SKM-1 (cell line): ENCODE data around the gene SLC12A6.
"Not testable (repeated sequence)": the region's sequence is repeated elsewhere in the genome, so short reads cannot be mapped to it uniquely, and the experiment has no call there.

Experiments
- DNase-seq: peaks from one replicate; lab custom pipeline; 2025; ENCODE audit not compliant: unreplicated experiment; lab: John Stamatoyannopoulos, UW

Gene SLC12A6

DNA sequence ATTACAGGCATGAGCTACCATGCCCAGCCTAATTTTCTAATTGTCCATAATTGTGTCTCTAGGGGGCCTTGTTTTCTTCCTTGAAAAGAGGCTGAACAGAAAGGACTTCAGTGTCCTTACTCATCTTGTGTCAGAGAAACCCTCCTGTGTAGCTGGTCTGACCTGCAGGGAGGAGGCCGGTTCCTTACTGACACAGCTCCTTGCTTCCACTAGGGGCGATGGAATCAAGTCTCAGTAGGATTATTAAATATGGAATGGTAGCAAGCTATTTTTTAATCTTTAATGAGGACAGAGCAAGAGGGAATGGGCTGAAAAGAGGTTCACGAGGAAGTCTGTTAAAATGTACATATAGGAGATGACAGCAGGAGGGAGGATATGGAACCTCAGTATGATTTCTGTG, 20.8 kb upstream of the SLC12A6 start:
- no peak for DNase-seq

DNA sequence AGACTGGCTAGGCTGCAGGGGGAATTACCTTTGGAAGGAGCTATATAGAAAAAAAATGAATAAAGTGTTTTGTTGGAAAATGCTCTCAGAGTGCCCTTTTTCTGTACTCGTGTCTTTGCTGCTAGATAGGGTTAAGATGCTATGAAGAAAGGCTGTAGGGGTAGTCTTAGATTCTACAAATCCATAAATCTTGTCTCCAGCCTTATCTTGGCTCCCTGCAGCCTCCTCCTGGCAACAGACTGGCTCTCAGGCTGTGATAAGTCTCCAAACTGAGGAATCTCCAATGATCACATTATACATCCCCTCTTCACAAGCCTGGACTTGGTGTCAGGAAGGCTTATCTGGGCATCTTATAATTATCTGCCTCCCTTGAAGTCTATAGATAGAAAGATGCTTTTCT, 20.1 kb upstream of the SLC12A6 start:
- DNase-seq: no peak

DNA sequence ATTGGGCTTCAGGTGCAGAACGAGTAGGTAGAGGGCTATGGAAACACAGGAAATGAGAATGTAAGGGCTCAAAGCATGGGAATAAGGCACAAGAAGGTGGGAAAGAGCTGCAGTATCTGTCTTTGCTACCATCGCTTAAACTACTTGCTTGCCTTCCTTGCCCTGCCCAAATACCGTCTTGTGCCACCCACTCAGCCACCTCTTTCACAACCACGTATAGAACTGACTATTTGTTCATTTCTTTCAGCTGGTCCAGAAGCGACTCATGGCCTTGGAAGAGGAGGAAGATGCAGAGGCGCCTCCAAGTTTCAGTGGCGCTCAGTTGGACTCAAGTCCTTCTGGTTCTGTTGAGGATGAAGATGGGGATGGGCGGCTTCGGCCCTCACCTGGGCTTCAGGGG, 17.7 kb upstream of the SLC12A6 start:
- no peak for DNase-seq

DNA sequence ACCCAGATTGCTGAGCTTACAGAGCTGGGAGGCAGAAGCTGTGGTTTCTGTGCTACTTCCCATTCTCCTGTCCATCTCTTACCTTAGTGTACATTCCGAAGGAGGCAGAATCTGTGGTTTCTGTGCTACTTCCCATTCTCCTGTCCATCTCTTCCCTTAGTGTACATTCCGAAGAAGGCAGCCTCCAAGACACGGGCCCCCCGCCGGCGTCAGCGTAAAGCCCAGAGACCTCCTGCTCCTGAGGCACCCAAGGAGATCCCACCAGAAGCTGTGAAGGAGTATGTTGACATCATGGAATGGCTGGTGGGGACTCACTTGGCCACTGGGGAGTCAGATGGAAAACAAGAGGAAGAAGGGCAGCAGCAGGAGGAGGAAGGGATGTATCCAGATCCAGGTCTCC, 16.7 kb upstream of the SLC12A6 start:
- DNase-seq: no peak

DNA sequence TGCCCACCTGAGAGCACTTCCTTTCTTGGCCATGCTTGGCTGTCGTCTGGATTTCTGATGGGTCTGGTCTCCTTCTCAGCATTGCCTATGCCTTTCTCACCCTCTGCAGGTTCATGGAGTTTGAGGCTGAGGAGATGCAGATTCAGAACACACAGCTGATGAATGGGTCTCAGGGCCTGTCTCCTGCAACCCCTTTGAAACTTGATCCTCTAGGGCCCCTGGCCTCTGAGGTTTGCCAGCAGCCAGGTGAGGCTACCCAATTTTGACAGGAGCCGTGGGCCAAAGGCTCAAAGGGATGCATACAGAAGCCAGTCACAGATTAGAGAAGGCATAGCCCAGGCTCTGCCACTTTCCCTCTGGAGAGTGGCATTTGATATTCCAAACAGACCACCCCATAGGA, 16.0 kb upstream of the SLC12A6 start:
- no peak for DNase-seq

DNA sequence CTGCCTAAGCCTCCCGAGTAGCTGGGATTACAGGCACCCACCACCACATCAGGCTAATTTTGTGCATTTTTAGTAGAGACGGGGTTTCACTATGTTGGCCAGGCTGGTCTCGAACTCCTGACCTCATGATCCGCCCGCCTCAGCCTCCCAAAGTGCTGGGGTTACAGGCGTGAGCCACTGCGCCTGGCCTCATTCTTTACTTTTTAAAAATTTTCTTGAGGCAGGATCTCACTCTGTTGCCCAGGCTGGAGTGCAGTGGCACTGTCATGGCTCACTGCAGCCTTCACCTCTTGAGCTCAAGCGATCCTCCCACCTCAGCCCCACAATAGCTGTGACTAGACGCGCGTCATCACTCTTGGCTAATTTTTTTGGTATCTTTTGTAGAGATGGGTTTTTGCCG, 15.4 kb upstream of the SLC12A6 start:
- not testable (repeated sequence) for DNase-seq

DNA sequence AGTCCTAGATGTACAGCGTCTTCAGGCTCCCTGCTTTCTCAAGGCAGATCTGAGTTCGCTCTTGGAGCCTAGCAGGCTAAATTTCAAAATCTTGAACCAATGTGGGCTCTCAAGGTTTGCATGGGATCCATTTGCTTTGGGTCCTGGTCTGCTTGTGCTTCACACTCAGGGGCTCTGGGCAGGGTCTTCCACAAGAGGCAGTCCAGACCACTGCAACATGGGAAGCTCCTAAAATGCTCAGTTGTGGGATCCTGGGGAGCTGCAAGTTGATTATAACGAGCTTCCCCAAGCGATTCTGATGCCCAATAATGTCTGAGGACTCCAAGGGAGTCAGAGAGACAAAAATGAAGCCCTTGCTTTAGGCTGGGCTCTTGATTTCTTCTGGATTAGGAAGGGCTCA, 12.2 kb upstream of the SLC12A6 start:
- no peak for DNase-seq

DNA sequence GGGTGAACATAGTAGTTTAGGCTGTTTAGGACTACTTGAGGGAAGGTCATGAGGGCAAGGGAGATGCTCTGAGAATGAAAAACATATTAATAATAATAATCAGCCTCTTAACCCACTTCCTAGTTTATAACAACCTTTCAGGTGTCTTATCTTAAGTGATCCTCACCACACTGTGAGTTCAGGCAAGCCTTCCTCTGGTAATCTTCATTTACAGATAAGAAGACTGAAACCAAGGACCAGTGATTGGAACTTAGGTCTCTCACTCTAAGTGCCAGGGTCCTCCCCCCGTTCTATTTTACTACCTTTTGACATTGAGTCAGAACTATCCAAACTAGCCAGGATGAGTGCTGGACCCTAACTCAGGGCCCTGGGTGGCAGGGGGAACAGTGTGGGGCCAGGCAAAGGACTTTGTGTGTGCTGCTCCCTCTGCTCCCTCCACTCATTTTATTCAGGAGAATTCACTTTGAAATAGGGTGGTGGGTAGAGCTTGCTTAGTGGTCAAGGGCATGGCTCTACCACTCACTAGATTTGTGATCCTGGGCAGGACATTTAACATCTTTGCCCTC, 11.2 kb upstream of the SLC12A6 start:
- DNase-seq: no peak

DNA sequence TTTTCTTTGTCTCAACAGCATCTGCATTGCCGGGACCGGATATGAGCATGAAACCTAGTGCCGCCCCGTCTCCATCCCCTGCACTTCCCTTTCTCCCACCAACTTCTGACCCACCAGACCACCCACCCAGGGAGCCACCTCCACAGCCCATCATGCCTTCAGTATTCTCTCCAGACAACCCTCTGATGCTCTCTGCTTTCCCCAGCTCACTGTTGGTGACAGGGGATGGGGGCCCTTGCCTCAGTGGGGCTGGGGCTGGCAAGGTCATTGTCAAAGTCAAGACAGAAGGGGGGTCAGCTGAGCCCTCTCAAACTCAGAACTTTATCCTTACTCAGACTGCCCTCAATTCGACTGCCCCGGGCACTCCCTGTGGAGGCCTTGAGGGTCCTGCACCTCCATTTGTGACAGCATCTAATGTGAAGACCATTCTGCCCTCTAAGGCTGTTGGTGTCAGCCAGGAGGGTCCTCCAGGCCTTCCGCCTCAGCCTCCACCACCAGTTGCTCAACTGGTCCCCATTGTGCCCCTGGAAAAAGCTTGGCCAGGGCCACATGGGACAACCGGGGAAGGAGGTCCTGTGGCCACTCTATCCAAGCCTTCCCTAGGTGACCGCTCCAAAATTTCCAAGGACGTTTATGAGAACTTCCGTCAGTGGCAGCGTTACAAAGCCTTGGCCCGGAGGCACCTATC, 10.5 kb upstream of the SLC12A6 start:
- DNase-seq: no peak

DNA sequence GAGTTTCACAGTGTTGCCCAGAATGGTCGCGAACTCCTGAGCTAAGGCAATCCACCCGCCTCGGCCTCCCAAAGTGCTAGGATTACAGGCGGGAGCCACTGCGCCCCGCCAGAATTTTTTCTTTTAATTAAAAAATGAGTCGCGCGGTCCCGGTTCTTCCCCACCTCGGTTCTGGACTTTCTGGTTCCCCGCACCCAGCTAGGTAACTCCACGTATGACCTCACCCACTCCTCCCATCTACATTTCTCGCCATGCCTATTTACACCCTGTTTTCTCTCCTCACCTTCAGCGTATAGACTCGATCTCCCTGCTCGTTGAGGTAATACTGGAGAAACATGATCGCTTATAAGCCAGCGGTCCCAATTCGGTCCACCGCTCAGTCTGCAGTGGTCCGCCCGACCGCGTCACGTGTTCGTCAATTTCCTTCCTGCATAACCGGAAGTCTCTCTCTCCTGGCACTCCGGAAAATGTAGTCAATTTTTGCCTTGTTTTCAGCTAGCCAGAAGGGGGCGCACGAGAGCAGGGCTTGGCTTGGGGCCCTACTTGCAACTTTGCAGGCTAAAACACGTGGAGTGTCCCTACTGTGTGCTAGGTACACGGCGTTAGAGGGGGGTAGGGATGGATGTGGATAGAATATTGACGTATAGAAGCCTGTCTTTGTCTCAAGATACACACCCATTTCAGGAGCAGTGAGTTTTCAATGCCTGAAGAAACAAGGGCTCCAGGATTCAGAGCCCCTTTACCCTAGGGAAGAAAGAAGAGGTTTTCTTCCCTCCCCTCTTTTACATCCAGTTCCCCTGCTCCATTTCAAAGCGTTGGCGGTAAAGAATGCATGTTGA, 5.4 kb upstream of the SLC12A6 start, which contains the start of the genes NOP10 and NUTM1:
TSS of gene NOP10 (minus strand) at position 400 of the 839 bp plus-strand sequence. CDS start at position 337, 63 bp downstream.
TSS of gene NUTM1 (plus strand) at position 579 of the 839 bp plus-strand sequence. CDS start 382 bp downstream, outside the sequence.
- peak; percentile 93 for DNase-seq

DNA sequence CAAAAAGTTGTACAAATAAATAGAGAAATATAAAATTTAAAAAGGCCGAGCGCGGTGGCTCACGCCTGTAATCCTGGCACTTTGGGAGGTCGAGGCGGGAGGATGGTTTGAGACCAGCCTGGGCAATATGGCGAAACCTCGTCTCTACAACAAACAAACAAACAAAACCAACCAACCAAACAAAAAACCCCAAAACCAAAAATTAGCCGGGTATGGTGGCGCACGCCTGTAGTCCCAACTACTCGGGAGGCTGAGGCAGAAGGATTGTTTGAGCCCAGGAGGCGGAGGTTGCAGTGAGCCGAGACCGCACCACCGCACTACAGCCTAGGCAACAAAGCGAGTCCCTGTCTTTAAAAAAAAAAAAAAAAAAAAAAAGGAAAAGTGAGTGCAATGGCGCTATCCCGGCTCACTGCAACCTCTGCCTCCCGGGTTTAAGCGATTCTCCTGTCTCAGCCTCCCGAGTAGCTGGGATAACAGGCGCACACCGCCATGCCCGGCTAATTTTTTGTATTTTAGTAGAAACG, 4.7 kb upstream of the SLC12A6 start:
- not testable (repeated sequence) for DNase-seq

DNA sequence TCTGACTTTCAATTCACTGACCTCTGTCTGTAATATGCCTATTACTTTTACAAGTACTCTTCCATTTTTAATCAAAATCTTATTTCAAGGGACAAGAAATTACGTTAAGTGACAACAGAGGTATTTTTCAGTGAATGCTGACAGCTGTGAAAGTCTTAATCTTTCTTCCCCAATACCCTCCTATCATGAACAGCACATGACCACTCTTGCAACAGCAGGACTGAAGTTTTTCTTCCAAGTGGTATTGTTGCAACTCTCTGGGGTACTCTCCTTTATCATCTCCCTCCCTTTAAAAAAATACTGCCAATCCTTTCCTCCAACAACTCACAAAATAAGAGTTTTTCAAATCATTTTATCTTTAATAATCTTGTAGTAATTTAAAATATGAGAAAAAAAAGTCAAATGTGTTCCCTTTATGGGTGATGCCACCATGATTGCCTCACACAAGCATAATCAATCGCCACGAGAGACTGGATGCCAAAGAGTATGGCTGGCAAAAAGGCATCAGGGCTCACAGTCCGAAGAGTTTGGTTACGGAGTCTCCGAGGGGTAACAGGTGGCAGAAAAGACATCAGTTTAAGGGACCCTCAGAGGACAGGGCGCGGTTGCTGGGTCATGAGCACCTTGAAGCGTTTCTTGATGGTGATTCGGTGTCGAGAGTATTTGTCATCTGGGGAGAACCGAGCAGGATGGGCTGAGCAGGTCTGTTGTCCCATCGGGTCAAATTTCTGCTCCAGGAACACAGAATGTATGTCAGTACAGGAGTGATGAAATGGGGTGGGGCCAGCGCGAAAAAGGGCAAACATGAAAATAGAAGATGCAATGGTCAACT, 4.0 kb upstream of the SLC12A6 start:
- DNase-seq: no peak

DNA sequence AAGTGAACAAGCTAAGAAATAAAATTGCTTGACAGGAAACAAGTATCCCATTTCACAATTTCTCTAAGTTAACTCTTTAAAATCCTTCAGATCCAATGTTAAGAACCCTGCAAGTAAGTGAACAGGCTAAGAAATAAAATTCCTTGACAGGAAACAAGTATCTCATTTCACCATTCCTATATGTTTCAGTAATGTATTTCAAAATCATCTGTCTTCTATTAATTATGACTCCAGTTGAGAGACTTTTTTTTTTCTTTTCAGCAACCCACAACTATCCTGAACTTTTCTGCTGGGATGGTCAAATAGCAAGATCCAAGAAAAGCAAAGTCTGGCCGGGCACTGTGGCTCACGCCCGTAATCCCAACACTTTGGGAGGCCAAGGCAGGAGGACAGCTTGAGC, 2.4 kb upstream of the SLC12A6 start:
- no peak for DNase-seq

DNA sequence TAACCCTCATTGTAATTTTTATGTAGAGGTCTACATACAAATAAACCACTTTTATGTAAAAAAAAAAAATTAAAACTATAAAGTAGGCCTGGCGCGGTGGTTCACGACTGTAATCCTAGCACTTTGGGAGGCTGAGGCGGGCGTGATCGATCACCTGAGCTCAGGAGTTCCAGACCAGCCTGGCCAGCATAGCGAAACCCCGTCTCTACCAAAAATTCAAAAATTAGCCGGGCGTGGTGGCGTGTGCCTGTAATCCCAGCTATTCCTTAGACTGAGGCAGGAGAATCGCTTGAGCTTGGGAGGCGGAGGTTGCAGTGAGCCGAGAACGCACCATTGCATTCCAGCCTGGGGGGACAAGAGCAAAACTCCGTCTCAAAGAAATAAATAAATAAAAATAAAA, 766 bp upstream of the SLC12A6 start:
- no peak for DNase-seq

DNA sequence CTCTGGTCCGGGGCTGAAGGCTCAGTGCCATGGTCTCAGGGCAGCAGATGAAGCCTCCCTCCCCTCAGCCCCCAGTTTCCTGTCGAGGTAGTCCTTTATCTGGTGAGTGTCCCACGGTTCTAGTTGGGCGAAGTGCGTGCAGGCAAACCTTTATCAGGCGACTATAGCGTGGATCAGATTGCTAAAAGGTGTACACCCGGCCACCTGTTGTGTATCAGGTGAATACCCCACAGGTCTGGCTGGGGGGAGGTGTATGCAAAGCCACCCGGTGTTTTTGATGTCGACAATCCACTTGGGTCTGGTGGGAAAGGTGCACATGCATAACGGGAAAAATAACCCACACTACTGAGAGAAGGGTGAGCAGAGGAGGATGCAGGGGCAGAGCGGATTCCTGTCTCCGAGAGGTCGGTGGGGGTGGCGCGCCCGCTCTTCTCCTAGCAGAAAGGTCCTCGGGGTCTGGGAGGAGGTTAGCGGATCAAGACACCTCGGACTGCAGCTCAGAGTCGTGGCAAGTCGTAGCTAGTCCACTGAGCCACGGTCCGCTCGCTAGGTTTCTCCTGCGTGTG, 507 bp downstream of the SLC12A6 start:
- no peak for DNase-seq

DNA sequence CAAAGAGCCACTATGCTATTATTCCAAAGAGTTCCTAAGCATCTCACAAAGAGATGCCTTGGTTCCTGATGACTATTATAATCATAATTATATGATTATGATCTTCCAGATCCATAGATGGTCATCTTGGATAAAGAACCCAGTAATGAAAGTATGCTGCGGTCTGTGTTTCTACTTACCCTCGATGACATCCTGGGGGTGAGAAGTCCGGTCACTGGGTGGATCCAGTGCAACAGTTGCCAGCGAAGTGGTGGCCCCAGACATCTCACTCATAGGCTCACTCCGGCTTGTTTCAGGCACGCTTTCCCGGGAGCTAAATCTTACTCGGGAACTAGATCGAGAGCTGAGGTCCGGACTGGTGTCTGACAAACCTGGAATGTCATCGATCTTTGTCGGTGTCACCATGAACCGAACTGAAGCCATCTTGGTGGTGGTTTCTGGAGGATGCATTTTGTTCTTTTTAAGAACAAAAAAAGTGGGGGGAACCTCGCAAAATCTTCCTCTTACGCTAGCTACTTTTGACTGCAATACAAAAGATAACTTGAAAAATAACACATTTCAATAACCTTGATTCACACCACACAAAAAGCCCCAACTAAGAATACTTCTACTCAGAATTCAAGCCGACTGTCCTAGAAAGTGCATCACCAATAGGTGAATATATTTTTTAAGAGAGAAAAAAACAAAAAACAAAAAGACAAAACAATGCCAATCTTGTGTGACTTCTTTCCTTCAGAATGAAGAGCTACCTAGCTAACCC, 1.2 kb downstream of the SLC12A6 start:
- DNase-seq: no peak

DNA sequence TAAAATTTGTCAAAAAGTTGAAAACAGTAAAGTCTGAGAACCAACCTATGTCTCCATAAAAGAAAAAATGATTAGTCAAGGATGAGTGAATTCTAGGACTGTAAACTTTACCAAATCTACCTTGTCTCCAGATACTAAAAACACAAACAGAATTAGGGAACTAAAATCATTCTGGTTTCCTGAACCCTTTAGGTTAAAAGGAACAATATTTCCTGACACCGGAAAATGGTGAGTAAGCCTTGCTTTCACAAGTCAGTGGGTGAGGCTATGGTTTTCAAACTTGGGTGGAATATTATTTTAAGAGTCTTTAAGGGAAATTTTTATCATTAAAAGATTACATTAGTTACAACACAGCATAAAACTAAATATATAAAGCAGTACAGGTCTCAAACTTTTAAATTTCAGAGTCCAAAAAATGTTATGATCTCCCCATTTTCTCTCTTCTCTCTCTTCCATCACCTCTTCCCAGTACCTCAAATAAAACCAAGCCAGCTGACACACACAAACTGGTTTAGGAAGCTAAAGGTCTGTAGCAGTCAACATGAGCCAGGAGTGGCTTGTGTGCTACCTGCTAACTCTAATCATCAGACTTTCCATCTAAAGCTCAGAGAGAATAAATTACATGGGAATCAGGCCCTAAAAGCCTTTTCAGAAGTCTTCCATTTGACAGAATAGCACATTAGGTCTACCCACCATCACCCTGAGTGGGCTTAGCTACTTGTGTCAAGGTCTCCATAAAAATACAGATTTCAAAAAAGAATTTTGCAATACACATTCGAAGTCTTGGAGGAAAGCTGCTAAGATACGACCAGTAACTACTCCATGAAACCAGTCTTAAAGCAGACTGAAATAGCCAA, 2.2 kb downstream of the SLC12A6 start:
- DNase-seq: peak; percentile 60

DNA sequence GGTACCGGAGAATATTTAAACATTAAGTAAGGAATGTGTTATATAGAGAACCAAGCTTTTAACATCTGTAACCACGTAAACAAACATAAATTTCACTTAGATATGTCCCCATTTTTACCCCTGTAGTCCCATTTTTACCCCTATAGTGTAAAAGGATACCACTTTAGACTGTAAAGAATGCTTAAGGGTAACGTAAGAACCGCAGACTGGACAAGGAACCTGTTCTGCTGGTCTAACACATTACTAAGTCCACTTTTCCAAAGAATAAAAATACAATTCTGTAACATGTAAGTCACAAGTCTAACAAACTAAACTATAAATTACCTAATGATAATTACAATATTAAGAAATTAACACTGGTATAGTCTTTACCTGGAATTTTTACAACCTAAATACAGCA, 2.9 kb downstream of the SLC12A6 start:
- no peak for DNase-seq

DNA sequence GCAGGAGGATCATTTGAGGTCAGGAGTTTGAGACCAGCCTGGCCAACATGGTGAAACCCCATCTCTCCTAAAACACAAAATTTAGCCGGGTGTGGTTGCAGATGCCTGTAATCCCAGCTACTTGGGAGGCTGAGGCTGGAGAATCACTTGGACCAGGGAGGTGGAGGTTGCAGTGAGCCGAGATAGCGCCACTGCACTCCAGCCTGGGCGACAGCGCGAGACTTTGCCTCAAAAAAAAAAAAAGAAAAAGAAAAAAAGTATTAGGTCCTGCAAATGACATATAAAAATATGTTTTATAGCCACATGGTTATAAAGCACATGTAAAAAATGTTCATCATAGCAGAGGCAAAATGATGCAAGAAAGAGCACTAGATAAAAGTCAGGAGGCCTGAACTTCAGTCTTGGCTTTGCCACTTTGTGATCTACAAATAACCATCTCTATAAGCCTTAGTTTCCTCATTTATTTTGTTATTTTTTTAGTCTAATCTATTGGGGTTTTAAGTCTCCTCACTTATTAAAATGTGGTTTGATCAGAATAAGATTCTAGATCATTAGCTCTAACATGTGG, 4.9 kb downstream of the SLC12A6 start:
- DNase-seq: no peak
